GM23338 (cell line): ENCODE results near the gene ATP5MC2. TPM values are rescaled to one million over a fixed set of nuclear protein-coding genes. Genes with fewer than 3 reads are reported as not detected.
"Not testable (repeated sequence)": the region's sequence is repeated elsewhere in the genome, so short reads cannot be mapped to it uniquely, and the experiment has no call there.

Source experiments
- ATAC-seq: fragments of 200-7000 bp; cut with Tn5 transposase; 3 replicates; pipeline ENCODE4 v1.9.1; 2020
- DNase-seq: peaks from one replicate; pipeline ENCODE4 v3.0.0-alpha.2; 2015; ENCODE audit warnings: low spot score
- H2AFZ ChIP-seq: fragments of 200-600 bp; sonication (generic); 2 replicates; pipeline ENCODE4 v1.8.0; 2016; ENCODE audit warnings: antibody characterized with exemption, mild to moderate bottlenecking, moderate library complexity
- H3F3A ChIP-seq: fragments of 200-600 bp; sonication (generic); replicated peaks from 2 replicates; pipeline ENCODE4 v1.8.0; 2017; ENCODE audit warnings: antibody characterized with exemption, mixed run types, low read depth
- H3K27ac ChIP-seq: fragments of 200-600 bp; sonication (generic); 2 replicates; pipeline ENCODE4 v1.6.1; 2016; ENCODE audit warnings: low read depth
- H3K27me3 ChIP-seq: fragments of 200-600 bp; sonication (generic); 2 replicates; pipeline ENCODE4 v1.8.0; 2016; ENCODE audit warnings: mild to moderate bottlenecking, mixed run types, moderate library complexity; ENCODE audit not compliant: insufficient read depth
- H3K36me3 ChIP-seq: fragments of 200-600 bp; sonication (generic); 2 replicates; pipeline ENCODE4 v1.8.0; 2016; ENCODE audit warnings: mild to moderate bottlenecking; ENCODE audit not compliant: insufficient read depth
- H3K4me1 ChIP-seq: fragments of 200-600 bp; sonication (generic); 2 replicates; pipeline ENCODE4 v1.8.0; 2016; ENCODE audit warnings: mild to moderate bottlenecking, moderate library complexity; ENCODE audit not compliant: insufficient read depth
- H3K4me2 ChIP-seq: fragments of 200-600 bp; sonication (generic); 2 replicates; pipeline ENCODE4 v1.7.1; 2017; ENCODE audit warnings: mixed run types
- H3K4me3 ChIP-seq: fragments of 200-600 bp; sonication (generic); 2 replicates; pipeline ENCODE4 v1.6.1; 2016; ENCODE audit warnings: mixed run types
- H3K79me2 ChIP-seq: fragments of 200-600 bp; sonication (generic); replicated peaks from 2 replicates; pipeline ENCODE4 v1.8.0; 2017; ENCODE audit warnings: mild to moderate bottlenecking; ENCODE audit not compliant: insufficient read depth
- H3K9me2 ChIP-seq: fragments of 200-600 bp; sonication (generic); 2 replicates; pipeline ENCODE4 v1.8.0; 2017; ENCODE audit not compliant: insufficient read depth
- H4K20me1 ChIP-seq: fragments of 200-600 bp; sonication (generic); replicated peaks from 2 replicates; pipeline ENCODE4 v1.8.0; 2017; ENCODE audit warnings: mild to moderate bottlenecking; ENCODE audit not compliant: insufficient read depth
- H3K27ac Mint-ChIP-seq: 2 replicates; pipeline ENCODE4 v1.8.0; 2020; ENCODE audit warnings: inconsistent platforms, mild to moderate bottlenecking, moderate library complexity, mixed read lengths
- H3K27me3 Mint-ChIP-seq: 3 replicates; pipeline ENCODE4 v1.8.0; 2022; ENCODE audit warnings: low read depth, mild to moderate bottlenecking, moderate library complexity, mixed read lengths, inconsistent platforms; ENCODE audit not compliant: insufficient read depth, poor library complexity
- H3K36me3 Mint-ChIP-seq: 3 replicates; pipeline ENCODE4 v1.8.0; 2021; ENCODE audit warnings: low read depth, mild to moderate bottlenecking, inconsistent platforms, moderate library complexity, mixed read lengths
- H3K4me1 Mint-ChIP-seq: 3 replicates; pipeline ENCODE4 v1.8.0; 2020; ENCODE audit warnings: mild to moderate bottlenecking, inconsistent platforms, mixed read lengths
- H3K4me3 Mint-ChIP-seq: 3 replicates; pipeline ENCODE4 v1.8.0; 2021; ENCODE audit warnings: moderate library complexity, mild to moderate bottlenecking, inconsistent platforms, mixed read lengths
- H3K9me3 Mint-ChIP-seq: 3 replicates; pipeline ENCODE4 v1.8.0; 2020; ENCODE audit warnings: moderate library complexity, mild to moderate bottlenecking, inconsistent platforms, mixed read lengths
- NANOG ChIP-seq: IDR thresholded peaks from 2 replicates; pipeline ENCODE4 v1.6.1; 2016; ENCODE audit warnings: antibody characterized with exemption, borderline replicate concordance
- polyA plus RNA-seq: library from polyadenylated mRNA; unstranded; fragments of >200 nt; fragmentation: Nextera tagmentation; extraction: Ambion mirVana; gene quantifications from 2 replicates; pipeline ENCODE4 v1.2.1, GENCODE V29; 2016
- total RNA-seq: library from RNA; depleted of rRNA; stranded (reverse); fragments of >200 nt; shearing (Covaris generic); gene quantifications from 2 replicates; pipeline ENCODE4 v1.2.3, GENCODE V29; 2014
- TF ChIP-seq, protein P1 (sequence below): fragments of 250-450 bp; sonication (Bioruptor Pico); IDR thresholded peaks from 2 replicates; pipeline ENCODE4 v1.5.0; 2020; ENCODE audit warnings: mild to moderate bottlenecking, moderate library complexity

ATP5MC2 gene
- total and polyA plus RNA-seq, 2 experiments from 2014 or later, result 362 to 821 TPM

DNA sequence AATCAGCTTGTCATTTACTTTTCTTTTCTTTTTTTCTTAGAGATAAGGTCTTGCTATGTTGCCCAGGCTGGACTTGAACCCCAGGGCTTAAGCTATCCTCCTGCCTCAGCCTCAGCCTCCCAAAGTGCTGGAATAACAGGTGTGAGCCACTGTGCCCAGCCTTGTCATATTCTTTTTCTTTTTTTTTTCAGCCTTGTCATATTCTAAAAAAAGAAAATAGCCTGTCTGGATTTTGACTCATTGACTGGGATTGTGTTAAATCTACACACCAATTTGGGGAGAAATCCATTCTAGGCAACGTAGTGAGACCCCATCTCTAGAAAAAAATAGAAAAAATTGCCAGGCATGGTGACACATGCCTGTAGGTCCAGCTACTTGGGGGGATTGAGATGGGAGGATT is 24.1 kb downstream of the ATP5MC2 start:
- Histone ChIP-seq H2AFZ (no peak overlapping the region), H3K9me2 (no peaks in the 10 kb centered on the region), H3K79me2 (no peaks in the 10 kb centered on the region), H3K4me3 (no peak overlapping the region), H3K27me3 (no peaks in the 10 kb centered on the region), H3F3A (no peaks in the 10 kb centered on the region), H3K27ac (no peak overlapping the region), H3K4me2 (no peak overlapping the region), H4K20me1 (no peaks in the 10 kb centered on the region), H3K36me3 (no peaks in the 10 kb centered on the region), H3K4me1 (no peaks in the 10 kb centered on the region)
- DNase-seq (no peak), ATAC-seq (no peak)
- Mint-ChIP-seq H3K4me1 (no peaks in the 10 kb centered on the region), H3K27me3 (peaks cover 4% of the 10 kb centered on the region), H3K36me3 (no peaks in the 10 kb centered on the region), H3K27ac (no peak overlapping the region), H3K9me3 (no peaks in the 10 kb centered on the region), H3K4me3 (no peak overlapping the region)
- TF ChIP-seq, protein P1, sequence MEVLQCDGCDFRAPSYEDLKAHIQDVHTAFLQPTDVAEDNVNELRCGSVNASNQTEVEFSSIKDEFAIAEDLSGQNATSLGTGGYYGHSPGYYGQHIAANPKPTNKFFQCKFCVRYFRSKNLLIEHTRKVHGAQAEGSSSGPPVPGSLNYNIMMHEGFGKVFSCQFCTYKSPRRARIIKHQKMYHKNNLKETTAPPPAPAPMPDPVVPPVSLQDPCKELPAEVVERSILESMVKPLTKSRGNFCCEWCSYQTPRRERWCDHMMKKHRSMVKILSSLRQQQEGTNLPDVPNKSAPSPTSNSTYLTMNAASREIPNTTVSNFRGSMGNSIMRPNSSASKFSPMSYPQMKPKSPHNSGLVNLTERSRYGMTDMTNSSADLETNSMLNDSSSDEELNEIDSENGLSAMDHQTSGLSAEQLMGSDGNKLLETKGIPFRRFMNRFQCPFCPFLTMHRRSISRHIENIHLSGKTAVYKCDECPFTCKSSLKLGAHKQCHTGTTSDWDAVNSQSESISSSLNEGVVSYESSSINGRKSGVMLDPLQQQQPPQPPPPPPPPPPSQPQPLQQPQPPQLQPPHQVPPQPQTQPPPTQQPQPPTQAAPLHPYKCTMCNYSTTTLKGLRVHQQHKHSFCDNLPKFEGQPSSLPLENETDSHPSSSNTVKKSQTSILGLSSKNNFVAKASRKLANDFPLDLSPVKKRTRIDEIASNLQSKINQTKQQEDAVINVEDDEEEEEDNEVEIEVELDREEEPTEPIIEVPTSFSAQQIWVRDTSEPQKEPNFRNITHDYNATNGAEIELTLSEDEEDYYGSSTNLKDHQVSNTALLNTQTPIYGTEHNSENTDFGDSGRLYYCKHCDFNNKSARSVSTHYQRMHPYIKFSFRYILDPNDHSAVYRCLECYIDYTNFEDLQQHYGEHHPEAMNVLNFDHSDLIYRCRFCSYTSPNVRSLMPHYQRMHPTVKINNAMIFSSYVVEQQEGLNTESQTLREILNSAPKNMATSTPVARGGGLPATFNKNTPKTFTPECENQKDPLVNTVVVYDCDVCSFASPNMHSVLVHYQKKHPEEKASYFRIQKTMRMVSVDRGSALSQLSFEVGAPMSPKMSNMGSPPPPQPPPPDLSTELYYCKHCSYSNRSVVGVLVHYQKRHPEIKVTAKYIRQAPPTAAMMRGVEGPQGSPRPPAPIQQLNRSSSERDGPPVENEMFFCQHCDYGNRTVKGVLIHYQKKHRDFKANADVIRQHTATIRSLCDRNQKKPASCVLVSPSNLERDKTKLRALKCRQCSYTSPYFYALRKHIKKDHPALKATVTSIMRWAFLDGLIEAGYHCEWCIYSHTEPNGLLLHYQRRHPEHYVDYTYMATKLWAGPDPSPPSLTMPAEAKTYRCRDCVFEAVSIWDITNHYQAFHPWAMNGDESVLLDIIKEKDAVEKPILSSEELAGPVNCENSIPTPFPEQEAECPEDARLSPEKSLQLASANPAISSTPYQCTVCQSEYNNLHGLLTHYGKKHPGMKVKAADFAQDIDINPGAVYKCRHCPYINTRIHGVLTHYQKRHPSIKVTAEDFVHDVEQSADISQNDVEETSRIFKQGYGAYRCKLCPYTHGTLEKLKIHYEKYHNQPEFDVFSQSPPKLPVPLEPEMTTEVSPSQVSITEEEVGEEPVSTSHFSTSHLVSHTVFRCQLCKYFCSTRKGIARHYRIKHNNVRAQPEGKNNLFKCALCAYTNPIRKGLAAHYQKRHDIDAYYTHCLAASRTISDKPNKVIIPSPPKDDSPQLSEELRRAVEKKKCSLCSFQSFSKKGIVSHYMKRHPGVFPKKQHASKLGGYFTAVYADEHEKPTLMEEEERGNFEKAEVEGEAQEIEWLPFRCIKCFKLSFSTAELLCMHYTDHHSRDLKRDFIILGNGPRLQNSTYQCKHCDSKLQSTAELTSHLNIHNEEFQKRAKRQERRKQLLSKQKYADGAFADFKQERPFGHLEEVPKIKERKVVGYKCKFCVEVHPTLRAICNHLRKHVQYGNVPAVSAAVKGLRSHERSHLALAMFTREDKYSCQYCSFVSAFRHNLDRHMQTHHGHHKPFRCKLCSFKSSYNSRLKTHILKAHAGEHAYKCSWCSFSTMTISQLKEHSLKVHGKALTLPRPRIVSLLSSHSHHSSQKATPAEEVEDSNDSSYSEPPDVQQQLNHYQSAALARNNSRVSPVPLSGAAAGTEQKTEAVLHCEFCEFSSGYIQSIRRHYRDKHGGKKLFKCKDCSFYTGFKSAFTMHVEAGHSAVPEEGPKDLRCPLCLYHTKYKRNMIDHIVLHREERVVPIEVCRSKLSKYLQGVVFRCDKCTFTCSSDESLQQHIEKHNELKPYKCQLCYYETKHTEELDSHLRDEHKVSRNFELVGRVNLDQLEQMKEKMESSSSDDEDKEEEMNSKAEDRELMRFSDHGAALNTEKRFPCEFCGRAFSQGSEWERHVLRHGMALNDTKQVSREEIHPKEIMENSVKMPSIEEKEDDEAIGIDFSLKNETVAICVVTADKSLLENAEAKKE, result no peak
- no peak for TF ChIP-seq NANOG

DNA sequence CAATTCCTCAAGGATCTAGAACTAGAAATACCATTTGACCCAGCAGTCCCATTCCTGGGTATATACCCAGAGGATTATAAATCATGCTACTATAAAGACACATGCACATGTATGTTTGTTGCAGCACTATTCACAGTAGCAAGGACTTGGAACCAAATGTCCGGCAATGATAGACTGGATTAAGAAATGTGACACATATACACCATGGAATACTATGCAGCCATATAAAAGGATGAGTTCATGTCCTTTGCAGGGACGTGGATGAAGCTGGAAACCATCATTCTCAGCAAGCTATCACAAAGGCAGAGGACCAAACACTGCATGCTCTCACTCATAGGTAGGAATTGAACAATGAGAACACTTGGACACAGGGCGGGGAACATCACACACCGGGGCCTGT is 29.6 kb downstream of the ATP5MC2 start:
- not testable (repeated sequence) for H3K36me3 Mint-ChIP-seq, H3K79me2 ChIP-seq, ATAC-seq, H3K4me3 Mint-ChIP-seq, H3K9me2 ChIP-seq, H3K4me1 ChIP-seq, H3K4me1 Mint-ChIP-seq, H3K27ac ChIP-seq, H3K9me3 Mint-ChIP-seq, H3K27ac Mint-ChIP-seq, DNase-seq, H3F3A ChIP-seq, H4K20me1 ChIP-seq, H3K4me2 ChIP-seq, H3K27me3 Mint-ChIP-seq, H3K4me3 ChIP-seq, H3K27me3 ChIP-seq, H2AFZ ChIP-seq, H3K36me3 ChIP-seq
